ENCODE results near the gene RPGRIP1.

RPGRIP1 gene

DNA sequence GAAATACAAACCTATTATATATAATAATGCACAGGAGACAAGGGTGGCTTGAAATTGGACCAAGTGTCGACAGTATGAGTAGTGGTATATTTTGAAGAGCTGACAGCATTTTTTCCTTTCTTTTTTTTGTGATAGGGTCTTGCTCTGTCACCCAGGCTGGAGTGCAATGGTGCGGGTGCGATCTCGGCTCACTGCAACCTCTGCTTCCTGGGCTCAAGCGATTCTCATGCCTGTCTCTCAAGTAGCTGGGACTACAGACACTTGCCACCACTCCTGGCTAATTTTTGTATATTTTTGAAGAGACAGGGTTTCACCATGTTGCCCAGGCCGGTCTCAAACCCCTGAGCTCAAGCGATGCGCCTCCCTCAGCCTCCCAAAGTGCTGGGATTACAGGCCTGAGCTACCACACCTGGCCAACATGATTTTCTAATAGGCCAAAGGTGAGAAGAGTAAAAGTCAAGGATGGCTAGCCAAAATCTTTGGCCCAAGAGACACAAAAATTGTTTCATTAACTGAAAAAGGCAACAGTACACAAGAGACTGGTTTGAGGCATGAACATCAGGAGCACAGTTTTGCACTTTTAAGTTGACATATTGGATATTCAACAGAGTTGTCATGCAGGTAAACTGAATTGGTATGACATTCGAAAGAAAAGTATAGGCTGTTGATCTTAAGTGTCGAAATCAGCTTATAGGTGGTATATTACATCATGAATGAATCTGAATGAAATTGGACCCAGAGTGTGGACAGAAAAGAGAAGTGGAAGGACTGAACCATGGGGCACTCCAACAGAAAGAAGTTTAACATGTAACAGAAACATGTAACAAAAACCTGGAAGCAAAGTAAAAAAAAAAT, 23.1 kb upstream of the RPGRIP1 start:
- H3K27me3 ChIP-seq (replicated peaks; ENCODE audit: control insufficient read depth, insufficient read depth, low read length) = no peaks in the 10 kb centered on the region
- TF ChIP-seq, protein P1, sequence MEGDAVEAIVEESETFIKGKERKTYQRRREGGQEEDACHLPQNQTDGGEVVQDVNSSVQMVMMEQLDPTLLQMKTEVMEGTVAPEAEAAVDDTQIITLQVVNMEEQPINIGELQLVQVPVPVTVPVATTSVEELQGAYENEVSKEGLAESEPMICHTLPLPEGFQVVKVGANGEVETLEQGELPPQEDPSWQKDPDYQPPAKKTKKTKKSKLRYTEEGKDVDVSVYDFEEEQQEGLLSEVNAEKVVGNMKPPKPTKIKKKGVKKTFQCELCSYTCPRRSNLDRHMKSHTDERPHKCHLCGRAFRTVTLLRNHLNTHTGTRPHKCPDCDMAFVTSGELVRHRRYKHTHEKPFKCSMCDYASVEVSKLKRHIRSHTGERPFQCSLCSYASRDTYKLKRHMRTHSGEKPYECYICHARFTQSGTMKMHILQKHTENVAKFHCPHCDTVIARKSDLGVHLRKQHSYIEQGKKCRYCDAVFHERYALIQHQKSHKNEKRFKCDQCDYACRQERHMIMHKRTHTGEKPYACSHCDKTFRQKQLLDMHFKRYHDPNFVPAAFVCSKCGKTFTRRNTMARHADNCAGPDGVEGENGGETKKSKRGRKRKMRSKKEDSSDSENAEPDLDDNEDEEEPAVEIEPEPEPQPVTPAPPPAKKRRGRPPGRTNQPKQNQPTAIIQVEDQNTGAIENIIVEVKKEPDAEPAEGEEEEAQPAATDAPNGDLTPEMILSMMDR (IDR thresholded peaks at IDR 0.05; ENCODE audit: insufficient read depth, low read length, poor library complexity, severe bottlenecking) = no peak
- DNase-seq (ENCODE audit: extremely low read depth, insufficient read length) = no peak
- H3K4me3 ChIP-seq (replicated peaks; ENCODE audit: low read depth, low read length) = no peak overlapping the region
- peaks cover 17% of the 10 kb centered on the region for H3K36me3 ChIP-seq (ENCODE audit: control insufficient read depth, insufficient read depth, low read length)

- Histone ChIP-seq H3K4me3 (replicated peaks; ENCODE audit: low read depth, low read length) (no peak overlapping the region), H3K36me3 (ENCODE audit: control insufficient read depth, insufficient read depth, low read length) (peaks cover 18% of the 10 kb centered on the region)
These were observed 22.4 kb upstream of the RPGRIP1 start for GRCh38 chr14:21257394-21257909.

GRCh38 chr14:21258005-21258888, 21.6 kb upstream of the RPGRIP1 start:
- peaks cover 19% of the 10 kb centered on the region for H3K36me3 ChIP-seq (ENCODE audit: control insufficient read depth, insufficient read depth, low read length)
- H3K27me3 ChIP-seq (replicated peaks; ENCODE audit: control insufficient read depth, insufficient read depth, low read length) = no peaks in the 10 kb centered on the region
- no peak overlapping the region for H3K4me3 ChIP-seq (replicated peaks; ENCODE audit: low read depth, low read length)
- DNase-seq (ENCODE audit: extremely low read depth, insufficient read length) = no peak
- TF ChIP-seq, protein P1 (IDR thresholded peaks at IDR 0.05; ENCODE audit: insufficient read depth, low read length, poor library complexity, severe bottlenecking) = no peak

More at GRCh38 chr14:21257394-21257909, 22.4 kb upstream of the RPGRIP1 start:
- TF ChIP-seq, protein P1 (IDR thresholded peaks at IDR 0.05; ENCODE audit: insufficient read depth, low read length, poor library complexity, severe bottlenecking) = no peak
- no peaks in the 10 kb centered on the region for H3K27me3 ChIP-seq (replicated peaks; ENCODE audit: control insufficient read depth, insufficient read depth, low read length)
- no peak for DNase-seq (ENCODE audit: extremely low read depth, insufficient read length)

DNA sequence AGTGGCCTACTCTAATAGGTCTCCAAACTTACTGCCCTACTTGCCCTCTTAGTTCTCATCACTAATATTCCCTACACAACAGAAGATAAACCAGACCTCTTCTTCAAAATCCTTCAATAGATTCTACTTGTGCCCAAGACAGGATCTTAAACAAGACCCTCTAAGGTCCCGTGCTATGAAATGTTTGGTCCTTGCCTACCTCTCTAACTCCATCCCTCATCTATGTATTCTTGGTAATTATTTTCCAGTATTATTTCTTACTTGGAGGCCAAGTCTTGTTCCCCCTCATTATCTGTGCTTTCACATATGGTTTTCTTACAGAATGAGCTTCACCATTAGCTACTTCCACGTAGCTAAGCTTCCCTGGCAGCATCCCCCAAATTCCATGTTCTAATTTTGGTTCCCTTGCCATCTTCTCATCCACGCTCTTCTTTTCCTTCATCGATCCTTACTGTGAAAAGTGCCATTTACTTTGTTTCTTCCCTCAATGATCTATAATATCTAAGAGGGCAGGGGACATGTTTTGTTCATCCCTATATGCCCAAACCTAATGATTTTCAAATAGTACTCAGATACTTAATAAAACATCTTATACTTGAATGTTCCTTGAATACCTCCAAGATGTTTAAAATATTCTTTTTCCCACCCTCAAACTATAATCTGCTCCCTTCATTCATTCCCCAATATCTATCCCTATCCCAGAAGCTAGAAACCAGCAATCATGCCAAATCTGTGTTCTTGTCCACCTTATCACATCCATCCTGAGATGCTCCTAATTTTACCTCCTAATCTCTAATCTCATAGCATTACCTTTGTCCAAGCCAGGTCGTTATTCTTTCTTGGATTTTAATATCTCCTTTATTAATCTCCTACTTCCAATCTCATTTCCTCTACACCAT, 20.7 kb upstream of the RPGRIP1 start:
- no peak for DNase-seq (ENCODE audit: extremely low read depth, insufficient read length)
- H3K27me3 ChIP-seq (replicated peaks; ENCODE audit: control insufficient read depth, insufficient read depth, low read length) = no peaks in the 10 kb centered on the region
- TF ChIP-seq, protein P1 (IDR thresholded peaks at IDR 0.05; ENCODE audit: insufficient read depth, low read length, poor library complexity, severe bottlenecking) = no peak
- H3K4me3 ChIP-seq (replicated peaks; ENCODE audit: low read depth, low read length) = no peak overlapping the region
- H3K36me3 ChIP-seq (ENCODE audit: control insufficient read depth, insufficient read depth, low read length) = peaks cover 20% of the 10 kb centered on the region

- TF ChIP-seq, protein P1 (IDR thresholded peaks at IDR 0.05; ENCODE audit: insufficient read depth, low read length, poor library complexity, severe bottlenecking) = no peak
- Histone ChIP-seq H3K36me3 (ENCODE audit: control insufficient read depth, insufficient read depth, low read length) (peaks cover 25% of the 10 kb centered on the region), H3K4me3 (replicated peaks; ENCODE audit: low read depth, low read length) (peak overlapping the region; percentile 22), H3K27me3 (replicated peaks; ENCODE audit: control insufficient read depth, insufficient read depth, low read length) (no peaks in the 10 kb centered on the region)
- DNase-seq (ENCODE audit: extremely low read depth, insufficient read length) = no peak
These were observed 18.1 kb upstream of the RPGRIP1 start for GRCh38 chr14:21261824-21262223.

Data from GM06990 (cell line).